Measurements from ENCODE around the gene ARHGEF10L.

The ARHGEF10L gene

GRCh38 chr1:17523321-17524041, 16.0 kb upstream of the ARHGEF10L start:
- Histone ChIP-seq H3K4me3 (ENCODE audit: low read length) (no peak overlapping the region), H3F3A (ENCODE audit: control insufficient read depth, insufficient read depth) (no peaks in the 10 kb centered on the region), H3K79me2 (ENCODE audit: control insufficient read depth, low read length) (no peaks in the 10 kb centered on the region), H3K9me3 (ENCODE audit: control insufficient read depth, insufficient read depth, low read length) (no peaks in the 10 kb centered on the region), H3K9me2 (replicated peaks; ENCODE audit: control insufficient read depth, low read length) (no peaks in the 10 kb centered on the region), H4K20me1 (ENCODE audit: control insufficient read depth, insufficient read depth, low read depth, low read length) (no peaks in the 10 kb centered on the region), H3K4me2 (ENCODE audit: low read length) (no peak overlapping the region), H3K27ac (ENCODE audit: low read depth, low read length) (no peak overlapping the region), H3K36me3 (ENCODE audit: control insufficient read depth, low read length) (no peaks in the 10 kb centered on the region), H3K27me3 (ENCODE audit: control insufficient read depth, low read length) (no peaks in the 10 kb centered on the region), H3K4me1 (ENCODE audit: control insufficient read depth, low read length) (no peaks in the 10 kb centered on the region)
- TF ChIP-seq EZH2phosphoT487 (IDR thresholded peaks at IDR 0.05; ENCODE audit: borderline replicate concordance, low read length): no peak

DNA sequence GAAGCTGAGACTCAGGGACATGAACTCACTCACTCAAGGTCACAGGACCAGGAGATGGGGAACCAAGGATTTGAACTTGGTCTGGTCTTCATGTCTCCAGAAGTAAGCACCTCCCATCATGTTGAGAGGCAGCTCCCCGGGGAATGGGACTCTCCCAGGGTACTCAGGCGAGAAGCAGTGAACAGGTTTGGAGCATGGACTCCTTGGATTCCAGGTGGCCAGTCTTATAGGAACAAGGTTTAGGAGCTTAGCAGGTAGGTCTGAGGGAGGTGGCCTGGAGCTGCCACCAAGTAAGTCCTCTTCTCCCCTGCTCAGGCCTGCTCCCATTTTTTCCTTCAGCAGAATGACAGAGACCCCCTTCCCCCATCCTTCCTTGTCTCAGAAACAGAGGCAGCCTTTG, 14.9 kb upstream of the ARHGEF10L start:
- H3K9me3 ChIP-seq (ENCODE audit: control insufficient read depth, insufficient read depth, low read length): no peaks in the 10 kb centered on the region
- no peak overlapping the region for H3K27ac ChIP-seq (ENCODE audit: low read depth, low read length)
- no peaks in the 10 kb centered on the region for H3K4me1 ChIP-seq (ENCODE audit: control insufficient read depth, low read length)
- H3K79me2 ChIP-seq (ENCODE audit: control insufficient read depth, low read length): no peaks in the 10 kb centered on the region
- no peaks in the 10 kb centered on the region for H4K20me1 ChIP-seq (ENCODE audit: control insufficient read depth, insufficient read depth, low read depth, low read length)
- no peaks in the 10 kb centered on the region for H3K27me3 ChIP-seq (ENCODE audit: control insufficient read depth, low read length)
- H3K4me3 ChIP-seq (ENCODE audit: low read length): no peak overlapping the region
- no peaks in the 10 kb centered on the region for H3K9me2 ChIP-seq (replicated peaks; ENCODE audit: control insufficient read depth, low read length)
- no peaks in the 10 kb centered on the region for H3K36me3 ChIP-seq (ENCODE audit: control insufficient read depth, low read length)
- H3K4me2 ChIP-seq (ENCODE audit: low read length): no peak overlapping the region
- no peaks in the 10 kb centered on the region for H3F3A ChIP-seq (ENCODE audit: control insufficient read depth, insufficient read depth)
- TF ChIP-seq CTCF (IDR thresholded peaks at IDR 0.05; ENCODE audit: low read depth, low read length, poor library complexity, severe bottlenecking): no peak
- TF ChIP-seq EZH2phosphoT487 (IDR thresholded peaks at IDR 0.05; ENCODE audit: borderline replicate concordance, low read length): no peak

- Histone ChIP-seq H3K4me1 (ENCODE audit: control insufficient read depth, low read length) (no peaks in the 10 kb centered on the region), H3K9me3 (ENCODE audit: control insufficient read depth, insufficient read depth, low read length) (no peaks in the 10 kb centered on the region), H3K27me3 (ENCODE audit: control insufficient read depth, low read length) (no peaks in the 10 kb centered on the region), H3K4me2 (ENCODE audit: low read length) (no peak overlapping the region), H3K79me2 (ENCODE audit: control insufficient read depth, low read length) (no peaks in the 10 kb centered on the region), H3K36me3 (ENCODE audit: control insufficient read depth, low read length) (no peaks in the 10 kb centered on the region), H3K4me3 (ENCODE audit: low read length) (no peak overlapping the region), H3K27ac (ENCODE audit: low read depth, low read length) (no peak overlapping the region), H3K9me2 (replicated peaks; ENCODE audit: control insufficient read depth, low read length) (no peaks in the 10 kb centered on the region), H4K20me1 (ENCODE audit: control insufficient read depth, insufficient read depth, low read depth, low read length) (no peaks in the 10 kb centered on the region), H3F3A (ENCODE audit: control insufficient read depth, insufficient read depth) (no peaks in the 10 kb centered on the region)
- TF ChIP-seq EZH2phosphoT487 (IDR thresholded peaks at IDR 0.05; ENCODE audit: borderline replicate concordance, low read length): no peak
- no peak for TF ChIP-seq CTCF (IDR thresholded peaks at IDR 0.05; ENCODE audit: low read depth, low read length, poor library complexity, severe bottlenecking)
Measured at GRCh38 chr1:17525996-17526686, 13.4 kb upstream of the ARHGEF10L start.

Measured in DOHH2 (cell line).